ENCODE results near the gene MYCBP2.

- TF ChIP-seq GATA3 (IDR thresholded peaks at IDR 0.05; ENCODE audit: low read depth, low read length) (no peak), GATA2 (IDR thresholded peaks at IDR 0.05; ENCODE audit: low read depth, low read length) (no peak)
Observed at GRCh38 chr13:77105051-77105450, 221.8 kb downstream of the MYCBP2 start.
